A549 (cell line): ENCODE data around the gene LLGL2. TPM values are rescaled to one million over a fixed set of nuclear protein-coding genes. Genes with fewer than 3 reads are reported as not detected.

Experiments used
- ATAC-seq, 2 experiments: fragments of 200-7000 bp in 1 of 2; fragments of >200 bp in 1 of 2; cut with Nextera tagmentation in 1 of 2; cut with Tn5 transposase in 1 of 2; 3 replicates each; pipeline versions ENCODE4 v1.8.0 to v1.9.1; 2018 to 2020; ENCODE audit warnings: mild to moderate bottlenecking in 1 of 2, moderate library complexity in 1 of 2
- CTCF ChIA-PET: fragments of 300-600 bp; sonication (Branson Sonifier 250); formaldehyde crosslinking; extraction: SDS; loops from one replicate; lab custom pipeline; 2021; ENCODE audit warnings: antibody characterized with exemption, inconsistent platforms; lab: Yijun Ruan, JAX
- POLR2A ChIA-PET: fragments of 350-600 bp; formaldehyde crosslinking; extraction: SDS; loops from one replicate; lab custom pipeline; 2021; ENCODE audit warnings: antibody characterized with exemption, inconsistent platforms; lab: Yijun Ruan, JAX
- DNase-seq, 2 experiments: peaks; one replicate each; pipeline versions ENCODE4 v3.0.0 to v3.0.0-alpha.2; 2011 to 2016; ENCODE audit warnings: low read depth in 1 of 2, low spot score in 1 of 2
- FAIRE-seq: peaks from 2 replicates; lab custom pipeline; 2011; peaks lifted over from hg19 to GRCh38; lab: Jason Lieb, UNC
- H3K27ac ChIP-seq, 2 experiments: fragments of >200 bp; sonication (Bioruptor Twin); formaldehyde crosslinking; 3 replicates each; pipeline ENCODE4 v1.5.1; 2016 to 2017
- H3K4me1 ChIP-seq: fragments of >200 bp; sonication (Bioruptor Twin); formaldehyde crosslinking; 3 replicates; pipeline ENCODE4 v1.6.1; 2016
- H3K4me2 ChIP-seq: fragments of >200 bp; sonication (Bioruptor Twin); formaldehyde crosslinking; 3 replicates; pipeline ENCODE4 v1.6.1; 2016
- H3K4me3 ChIP-seq: fragments of >200 bp; sonication (Bioruptor Twin); formaldehyde crosslinking; 3 replicates; pipeline ENCODE4 v1.5.1; 2016
- H3K9me3 ChIP-seq: fragments of >200 bp; sonication (Bioruptor Twin); formaldehyde crosslinking; 3 replicates; pipeline ENCODE4 v1.6.1; 2016
- BCL3 ChIP-seq: fragments of >200 bp; sonication (Bioruptor Twin); formaldehyde crosslinking; IDR thresholded peaks from 3 replicates; pipeline ENCODE4 v1.6.1; 2016
- CBX8 ChIP-seq: fragments of 200-600 bp; sonication (generic); IDR thresholded peaks from 2 replicates; pipeline ENCODE4 v1.6.1; 2016
- CHD4 ChIP-seq: fragments of 200-600 bp; sonication (generic); IDR thresholded peaks from 2 replicates; pipeline ENCODE4 v1.6.1; 2016; ENCODE audit warnings: antibody characterized with exemption, mild to moderate bottlenecking, borderline replicate concordance
- EHMT2 ChIP-seq: fragments of 200-600 bp; sonication (generic); IDR thresholded peaks from 2 replicates; pipeline ENCODE4 v1.6.1; 2016; ENCODE audit warnings: antibody characterized with exemption, low read depth, mild to moderate bottlenecking, moderate library complexity
- ELK1 ChIP-seq: fragments of 150-350 bp; IDR thresholded peaks from 2 replicates; pipeline ENCODE4 v1.6.1; 2014; ENCODE audit warnings: low read depth, mild to moderate bottlenecking, low read length
- ESRRA ChIP-seq: fragments of 150-350 bp; IDR thresholded peaks from 2 replicates; pipeline ENCODE4 v1.6.1; 2014; ENCODE audit warnings: mild to moderate bottlenecking, low read length, borderline replicate concordance
- FOSB ChIP-seq: fragments of 250-450 bp; sonication (Bioruptor Pico); IDR thresholded peaks from 2 replicates; pipeline ENCODE4 v1.5.0; 2020; ENCODE audit warnings: mild to moderate bottlenecking, moderate library complexity
- HDAC2 ChIP-seq: fragments of 200-600 bp; sonication (generic); IDR thresholded peaks from 2 replicates; pipeline ENCODE4 v1.6.1; 2016
- JUN ChIP-seq, 2 experiments: fragments of >200 bp; sonication (Bioruptor Twin); formaldehyde crosslinking; IDR thresholded peaks; 2 replicates in 1 of 2; 3 replicates in 1 of 2; pipeline ENCODE4 v1.6.1; 2016 to 2017
- KDM1A ChIP-seq: fragments of 200-600 bp; sonication (generic); IDR thresholded peaks from 2 replicates; pipeline ENCODE4 v1.6.1; 2016; ENCODE audit warnings: low read depth, mild to moderate bottlenecking
- MAZ ChIP-seq: fragments of 150-350 bp; IDR thresholded peaks from 2 replicates; pipeline ENCODE4 v1.6.1; 2014; ENCODE audit warnings: antibody characterized with exemption, low read depth, low read length, borderline replicate concordance
- MYC ChIP-seq: IDR thresholded peaks from 2 replicates; pipeline ENCODE4 v1.6.1; 2012; ENCODE audit warnings: mild to moderate bottlenecking, inconsistent platforms, low read length, improper control_type of control experiment, borderline replicate concordance
- NPAS2 ChIP-seq: fragments of 250-450 bp; sonication (Bioruptor Pico); IDR thresholded peaks from 2 replicates; pipeline ENCODE4 v1.8.0; 2022; ENCODE audit warnings: mild to moderate bottlenecking, moderate library complexity, borderline replicate concordance
- PBX3 ChIP-seq: IDR thresholded peaks from 2 replicates; pipeline ENCODE4 v1.6.1; 2012
- POLR2A ChIP-seq: IDR thresholded peaks from 2 replicates; pipeline ENCODE4 v1.6.1; 2012; ENCODE audit warnings: mild to moderate bottlenecking, low read length
- POLR2AphosphoS2 ChIP-seq: conservative IDR thresholded peaks from 2 replicates; pipeline ENCODE4 v1.6.1; 2012; ENCODE audit warnings: low read length, improper control_type of control experiment, inconsistent platforms
- REST ChIP-seq: fragments of 200-600 bp; sonication (generic); IDR thresholded peaks from 2 replicates; pipeline ENCODE4 v1.6.1; 2016; ENCODE audit warnings: antibody characterized with exemption, mild to moderate bottlenecking, moderate library complexity
- TFCP2L1 ChIP-seq: fragments of 250-450 bp; sonication (Bioruptor Pico); IDR thresholded peaks from 2 replicates; pipeline ENCODE4 v1.5.0; 2021; ENCODE audit warnings: mild to moderate bottlenecking
- ZFP36 ChIP-seq: fragments of 450-650 bp; IDR thresholded peaks from 2 replicates; pipeline ENCODE4 v1.6.1; 2014; ENCODE audit warnings: borderline replicate concordance; ENCODE audit not compliant: partially characterized antibody
- ZSCAN20 ChIP-seq: fragments of 250-450 bp; sonication (Bioruptor Pico); IDR thresholded peaks from 2 replicates; pipeline ENCODE4 v1.8.0; 2022; ENCODE audit warnings: mild to moderate bottlenecking, moderate library complexity
- WGBS: methylation state at CpG from one replicate; pipeline ENCODE4 v1.1.6; 2017; ENCODE audit errors: missing lambda C conversion rate; 5-methylcytosine and 5-hydroxymethylcytosine counted together
- polyA plus RNA-seq, 4 experiments: library from polyadenylated mRNA; depleted of rRNA in 3 of 4; stranded (reverse); fragments of >200 nt; fragmentation: RNase III in 1 of 4; extraction: RNeasy Plus Mini Kit Qiagen cat#74134 plus additional on column Dnase treatment in 1 of 4; gene quantifications; 2 replicates in 3 of 4; 3 replicates in 1 of 4; pipeline ENCODE4 v1.2.3, GENCODE V29; 2011 to 2017

LLGL2 gene
- polyA plus RNA-seq, 2 of the 4 experiments (the other 2 are of a cell fraction) = 18.9 to 35.0 TPM

GRCh38 chr17:75515496-75516254, 9.8 kb upstream of the LLGL2 start, which contains the start of gene CASKIN2 (continued):
- peak; percentile 96 for TF ChIP-seq EHMT2
- TF ChIP-seq ELK1 = no peak
- TF ChIP-seq TFCP2L1 (CRISPR knock-in tag) = no peak
- no peak for TF ChIP-seq ZFP36
- TF ChIP-seq FOSB (CRISPR knock-in tag) = no peak
- peak; percentile 96 for TF ChIP-seq HDAC2
- no peak for TF ChIP-seq POLR2AphosphoS2
- TF ChIP-seq, all 56 proteins: peak for 25

GRCh38 chr17:75516255-75516618, 9.3 kb upstream of the LLGL2 start, which contains the start of gene TSEN54:
TSEN54 (plus strand) TSS chr17:75516528; CDS start chr17:75516561, 33 bp downstream.
- FAIRE-seq = no peak
- peak; percentile 93 to 98 for DNase-seq
- H3K4me3 ChIP-seq = peak within 1 kb of the TSS; percentile 89
- peak within 1 kb of the TSS; percentile 98 for H3K4me2 ChIP-seq
- ChIA-PET POLR2A (interaction anchor here (0.6 to 1.7 kb wide), 10 partner anchors 9 to 264 kb away, joined by 3 to 19 read pairs (median 5); partner anchors contain the start of genes GRB2, LLGL2, MIF4GD and SLC25A19), CTCF (interaction anchor here (0.6 to 7.1 kb wide), 53 partner anchors 8 to 380 kb away, joined by 3 to 55 read pairs (median 5); partner anchors contain the start of genes GALK1, LLGL2, MIF4GD and SMIM5)
- H3K4me1 ChIP-seq = peaks cover 38% of the 10 kb centered on the region
- 0 out of 2 replicates have a peak, but pooled peaks have one; percentile 29 for TF ChIP-seq ZSCAN20 (CRISPR knock-in tag)
- TF ChIP-seq CBX8 = no peak
- TF ChIP-seq POLR2A = peak; percentile 69
- TF ChIP-seq REST = peak; percentile 84; the same call in 1 of the 2 replicates
- TF ChIP-seq JUN (IDR thresholded peaks at IDR 0.05) = peak in 1 of 2 experiments; percentile 82; a peak in 3 of 5 replicates
- TF ChIP-seq MAZ = peak; percentile 84; the same call in 1 of the 2 replicates
- TF ChIP-seq MYC = 0 out of 2 replicates have a peak, but pooled peaks have one; percentile 11
- no peak for TF ChIP-seq ESRRA
- TF ChIP-seq NPAS2 (CRISPR knock-in tag) = no peak
- 0 out of 2 replicates have a peak, but pooled peaks have one; percentile 53 for TF ChIP-seq EHMT2
- no peak for TF ChIP-seq TFCP2L1 (CRISPR knock-in tag)
- TF ChIP-seq CHD4 = no peak
- TF ChIP-seq BCL3 = 0 out of 3 replicates have a peak, but pooled peaks have one; percentile 38
- 0 out of 2 replicates have a peak, but pooled peaks have one; percentile 8 for TF ChIP-seq KDM1A
- peak; percentile 86 for TF ChIP-seq PBX3
- H3K9me3 ChIP-seq = no peaks in the 10 kb centered on the region
- WGBS = 8% methylated on average over 4 of the region's 45 CpGs
- peak within 1 kb of the TSS; percentile 91 to 98 for H3K27ac ChIP-seq
- peak; percentile 80 to 90 for ATAC-seq
